ENCODE data around the gene SLC47A2. TPM values are rescaled to one million over a fixed set of nuclear protein-coding genes. Genes with fewer than 3 reads are reported as not detected.

SLC47A2 gene
- total and polyA plus RNA-seq, 2 of the 13 experiments (the other 11 are each of a cell fraction or from before 2014, with no cell fraction given): 0.04 TPM; not detected in 1

DNA sequence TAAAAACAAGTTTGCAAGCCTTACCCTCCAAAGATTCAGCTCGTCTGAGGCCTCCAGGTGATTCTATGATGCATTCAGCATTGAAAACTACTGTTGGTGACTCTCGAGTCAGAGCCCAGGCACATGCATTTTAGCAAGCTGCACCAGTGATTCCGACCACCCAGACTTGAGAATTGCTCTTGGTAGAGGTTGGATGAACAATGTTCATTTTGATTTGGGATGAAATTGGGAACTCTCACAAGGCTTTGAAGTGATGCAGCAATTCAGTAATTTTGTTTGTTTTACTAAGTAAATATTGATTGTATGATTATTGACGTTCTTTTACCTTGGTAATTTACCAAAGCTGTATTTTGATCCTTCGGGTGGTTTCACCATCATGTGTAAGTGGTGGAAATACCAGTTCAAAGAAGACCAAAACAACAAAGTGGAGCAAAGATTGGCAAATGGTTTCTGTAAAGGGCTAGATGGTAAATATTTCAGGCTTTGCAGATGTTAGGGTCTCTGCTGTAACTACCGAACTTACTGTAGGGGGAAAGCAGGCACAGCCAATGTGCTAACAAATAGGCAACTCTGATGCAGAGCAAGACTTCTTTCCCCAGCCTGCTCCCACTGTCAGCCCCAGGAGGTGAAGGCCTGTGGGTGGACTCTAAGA is 56.0 kb downstream of the SLC47A2 start (continued):
- TF ChIP-seq ZFYVE20 (CRISPR knock-in tag; IDR thresholded peaks at IDR 0.05; ENCODE audit: borderline replicate concordance, low read depth) (no peak), SOX13 (IDR thresholded peaks at IDR 0.05) (peak; percentile 56; the same call in 1 of the 2 replicates), SOX13 (CRISPR knock-in tag; conservative IDR thresholded peaks at IDR 0.05 in 1 of 2, IDR thresholded peaks at IDR 0.05 in 1 of 2) (peak in 1 of 2 experiments; percentile 91; a peak in 2 of 4 replicates), MTA3 (CRISPR knock-in tag; IDR thresholded peaks at IDR 0.05) (no peak), MEIS1 (CRISPR knock-in tag; IDR thresholded peaks at IDR 0.05; ENCODE audit: borderline replicate concordance) (no peak), HNRNPK (IDR thresholded peaks at IDR 0.05; ENCODE audit: low read depth, low read length, poor library complexity, severe bottlenecking) (no peak), HNRNPL (IDR thresholded peaks at IDR 0.05; ENCODE audit: low read depth, low read length) (no peak), GZF1 (CRISPR knock-in tag; IDR thresholded peaks at IDR 0.05) (peak; percentile 89; the same call in 1 of the 2 replicates), NPAS2 (CRISPR knock-in tag; IDR thresholded peaks at IDR 0.05; ENCODE audit: borderline replicate concordance) (no peak), IRF2 (CRISPR knock-in tag; IDR thresholded peaks at IDR 0.05) (peak; percentile 72; the same call in 1 of the 2 replicates), ZEB1 (IDR thresholded peaks at IDR 0.05; ENCODE audit: insufficient replicate concordance, low read depth) (no peak), HDAC2 (CRISPR knock-in tag; IDR thresholded peaks at IDR 0.05) (peak; percentile 96), HOXD1 (CRISPR knock-in tag; IDR thresholded peaks at IDR 0.05) (no peak), ZSCAN9 (CRISPR knock-in tag; IDR thresholded peaks at IDR 0.05; ENCODE audit: borderline replicate concordance) (no peak), ZFP62 (CRISPR knock-in tag; IDR thresholded peaks at IDR 0.05) (no peak), ERF (CRISPR knock-in tag; IDR thresholded peaks at IDR 0.05) (peak; percentile 52; the same call in 1 of the 2 replicates), ARNTL (CRISPR knock-in tag; IDR thresholded peaks at IDR 0.05) (no peak; the same call in 1 of the 2 replicates), NCOA2 (CRISPR knock-in tag; IDR thresholded peaks at IDR 0.05) (peak; percentile 99), SP140L (CRISPR knock-in tag; IDR thresholded peaks at IDR 0.05; ENCODE audit: borderline replicate concordance) (no peak), TAF1 (CRISPR knock-in tag; IDR thresholded peaks at IDR 0.05) (no peak), SIX4 (CRISPR knock-in tag; IDR thresholded peaks at IDR 0.05) (peak; percentile 88), FIP1L1 (IDR thresholded peaks at IDR 0.05; ENCODE audit: borderline replicate concordance, insufficient read depth, low read depth, low read length) (no peak), ZFAT (CRISPR knock-in tag; conservative IDR thresholded peaks at IDR 0.05) (no peak), ZNF317 (CRISPR knock-in tag; IDR thresholded peaks at IDR 0.05) (0 out of 2 replicates have a peak, but pooled peaks have one; percentile 54), ZNF747 (CRISPR knock-in tag; IDR thresholded peaks at IDR 0.05; ENCODE audit: borderline replicate concordance) (peak; percentile 48; the same call in 1 of the 2 replicates), ZNF367 (CRISPR knock-in tag; IDR thresholded peaks at IDR 0.05; ENCODE audit: borderline replicate concordance) (no peak), ZNF160 (CRISPR knock-in tag; IDR thresholded peaks at IDR 0.05) (no peak), MXD4 (CRISPR knock-in tag; IDR thresholded peaks at IDR 0.05) (no peak; the same call in none of the 2 replicates)
- TF ChIP-seq, protein P1, sequence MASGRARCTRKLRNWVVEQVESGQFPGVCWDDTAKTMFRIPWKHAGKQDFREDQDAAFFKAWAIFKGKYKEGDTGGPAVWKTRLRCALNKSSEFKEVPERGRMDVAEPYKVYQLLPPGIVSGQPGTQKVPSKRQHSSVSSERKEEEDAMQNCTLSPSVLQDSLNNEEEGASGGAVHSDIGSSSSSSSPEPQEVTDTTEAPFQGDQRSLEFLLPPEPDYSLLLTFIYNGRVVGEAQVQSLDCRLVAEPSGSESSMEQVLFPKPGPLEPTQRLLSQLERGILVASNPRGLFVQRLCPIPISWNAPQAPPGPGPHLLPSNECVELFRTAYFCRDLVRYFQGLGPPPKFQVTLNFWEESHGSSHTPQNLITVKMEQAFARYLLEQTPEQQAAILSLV (CRISPR knock-in tag; IDR thresholded peaks at IDR 0.05; ENCODE audit: borderline replicate concordance): no peak
- TF ChIP-seq, protein P2, sequence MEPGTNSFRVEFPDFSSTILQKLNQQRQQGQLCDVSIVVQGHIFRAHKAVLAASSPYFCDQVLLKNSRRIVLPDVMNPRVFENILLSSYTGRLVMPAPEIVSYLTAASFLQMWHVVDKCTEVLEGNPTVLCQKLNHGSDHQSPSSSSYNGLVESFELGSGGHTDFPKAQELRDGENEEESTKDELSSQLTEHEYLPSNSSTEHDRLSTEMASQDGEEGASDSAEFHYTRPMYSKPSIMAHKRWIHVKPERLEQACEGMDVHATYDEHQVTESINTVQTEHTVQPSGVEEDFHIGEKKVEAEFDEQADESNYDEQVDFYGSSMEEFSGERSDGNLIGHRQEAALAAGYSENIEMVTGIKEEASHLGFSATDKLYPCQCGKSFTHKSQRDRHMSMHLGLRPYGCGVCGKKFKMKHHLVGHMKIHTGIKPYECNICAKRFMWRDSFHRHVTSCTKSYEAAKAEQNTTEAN (CRISPR knock-in tag; conservative IDR thresholded peaks at IDR 0.05): 0 out of 2 replicates have a peak, but pooled peaks have one; percentile 28
